ENCODE measurements around the gene GON7. TPM values are rescaled to one million over a fixed set of nuclear protein-coding genes. Genes with fewer than 3 reads are reported as not detected.

The GON7 gene
- total and polyA plus RNA-seq, 3 donors from 2014 or later: 7.8 to 14.9 (median 10.2) TPM

DNA sequence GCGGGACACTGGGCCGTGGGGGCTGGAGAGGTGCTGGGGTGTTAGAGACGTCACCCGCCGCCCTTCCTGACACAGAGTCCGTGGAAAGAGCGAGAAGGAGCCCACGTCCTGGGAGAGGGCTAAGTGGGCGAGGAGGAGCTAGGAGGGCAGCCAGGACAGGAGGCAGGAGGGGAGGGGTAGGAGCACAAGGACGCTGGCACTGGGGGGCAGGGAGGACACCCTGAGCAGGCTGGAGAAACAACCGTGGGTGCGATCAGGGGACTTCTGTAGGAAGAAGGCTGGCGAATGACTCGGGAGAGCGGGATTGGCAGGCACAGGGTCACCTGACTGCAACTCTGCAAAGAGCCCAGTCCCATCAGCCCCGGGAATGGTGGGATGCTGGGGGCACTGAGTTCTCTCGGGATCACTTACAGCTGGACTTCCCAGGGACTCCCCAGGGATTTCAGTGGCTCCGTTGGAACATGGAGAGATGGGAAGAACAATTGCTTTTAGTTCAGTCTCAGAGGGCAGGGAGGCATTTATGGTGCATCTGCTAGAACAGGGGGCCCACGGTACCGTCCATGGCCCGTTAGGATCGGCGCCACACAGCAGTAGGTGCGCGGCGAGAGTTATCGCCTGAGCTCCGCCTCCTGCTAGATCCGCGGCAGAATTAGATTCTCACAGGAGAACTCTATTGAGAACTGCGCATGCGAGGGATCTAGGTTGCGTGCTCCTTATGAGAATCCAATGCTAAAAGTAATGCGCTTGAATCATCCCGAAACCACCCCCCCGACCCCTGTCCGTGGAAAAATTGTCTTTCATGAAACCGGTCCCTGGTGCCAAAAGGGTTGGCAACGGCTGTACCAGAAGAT, 24.5 kb upstream of the GON7 start:
- Histone ChIP-seq H3K9me3 (no peaks in the 10 kb centered on the region), H3K36me3 (ENCODE audit: low read depth, missing control alignments) (no peaks in the 10 kb centered on the region), H3K4me1 (no peaks in the 10 kb centered on the region), H3K4me3 (peak overlapping the region; percentile 42 to 48), H3K27me3 (no peaks in the 10 kb centered on the region), H3K27ac (no peak overlapping the region)
- WGBS, 2 donors: 11 to 26% methylated on average over 32 to 39 of the region's 39 CpGs
- peak; percentile 30 for DNase-seq
- TF ChIP-seq CTCF (IDR thresholded peaks at IDR 0.05): no peak
- TF ChIP-seq POLR2A (IDR thresholded peaks at IDR 0.05): no peak
- intact Hi-C loops (cut with DNase I; ENCODE audit: low total_unique reads): no loop called here

DNA sequence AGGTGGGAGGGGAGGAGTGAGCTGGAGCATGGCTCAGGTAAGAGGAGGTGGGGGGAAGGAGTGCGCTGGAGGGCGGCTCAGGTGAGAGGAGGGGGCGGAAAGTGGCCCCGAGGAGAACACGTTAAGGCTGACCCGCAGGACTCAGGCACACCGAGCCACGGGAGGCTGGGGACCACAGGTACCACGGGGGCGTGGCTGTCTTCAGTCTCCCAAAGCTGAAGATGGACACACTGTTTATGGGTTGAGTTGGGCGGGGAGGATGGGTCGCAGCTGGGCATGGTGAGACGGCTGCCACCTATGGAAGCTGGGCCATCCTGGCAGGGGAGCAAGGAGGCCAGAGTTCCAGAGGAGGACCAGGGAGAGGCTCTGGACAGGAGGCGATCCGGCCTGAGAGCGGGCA, 23.7 kb upstream of the GON7 start:
- Histone ChIP-seq H3K27ac (no peak overlapping the region), H3K27me3 (no peaks in the 10 kb centered on the region), H3K4me1 (no peaks in the 10 kb centered on the region), H3K36me3 (ENCODE audit: low read depth, missing control alignments) (no peaks in the 10 kb centered on the region), H3K9me3 (no peaks in the 10 kb centered on the region), H3K4me3 (no peak overlapping the region)
- 67 to 88% methylated on average over 16 of the region's 16 CpGs for WGBS, 2 donors
- intact Hi-C loops (cut with DNase I; ENCODE audit: low total_unique reads): no loop called here
- no peak for TF ChIP-seq CTCF (IDR thresholded peaks at IDR 0.05)
- no peak for TF ChIP-seq POLR2A (IDR thresholded peaks at IDR 0.05)
- no peak for DNase-seq

DNA sequence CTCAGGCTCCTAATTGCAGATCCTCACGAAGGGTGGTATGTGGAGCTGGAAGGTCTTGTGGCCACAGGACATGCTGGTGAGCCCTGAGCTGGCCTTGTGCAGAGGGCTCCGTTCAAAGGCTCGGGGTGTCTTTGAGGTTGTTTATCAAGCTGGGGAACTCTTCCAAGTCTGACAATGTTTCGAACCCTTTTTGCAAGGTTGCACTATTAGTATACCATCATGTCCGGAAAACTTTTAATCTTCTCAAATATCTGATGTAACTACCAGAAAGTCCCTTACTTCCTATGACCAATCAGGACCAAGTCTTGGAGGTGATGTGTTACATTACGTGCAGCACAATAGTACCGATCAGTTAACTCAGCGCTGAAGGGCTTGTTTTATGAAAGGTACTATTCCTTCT, 21.7 kb upstream of the GON7 start:
- no peak for DNase-seq
- intact Hi-C loops (cut with DNase I; ENCODE audit: low total_unique reads): no loop called here
- TF ChIP-seq CTCF (IDR thresholded peaks at IDR 0.05): no peak
- TF ChIP-seq POLR2A (IDR thresholded peaks at IDR 0.05): no peak
- H3K9me3 ChIP-seq: no peaks in the 10 kb centered on the region
- no peaks in the 10 kb centered on the region for H3K36me3 ChIP-seq (ENCODE audit: low read depth, missing control alignments)
- H3K27ac ChIP-seq: no peak overlapping the region
- WGBS, 2 donors: 89 to 92% methylated on average over 8 of the region's 8 CpGs
- no peak overlapping the region for H3K4me3 ChIP-seq
- no peaks in the 10 kb centered on the region for H3K4me1 ChIP-seq
- no peaks in the 10 kb centered on the region for H3K27me3 ChIP-seq

GRCh38 chr14:93223565-93223964, 16.7 kb upstream of the GON7 start:
- 94 to 95% methylated on average over 7 to 27 of the region's 27 CpGs for WGBS, 2 donors
- Histone ChIP-seq H3K4me3 (no peak overlapping the region), H3K9me3 (no peaks in the 10 kb centered on the region), H3K36me3 (ENCODE audit: low read depth, missing control alignments) (no peaks in the 10 kb centered on the region), H3K4me1 (no peaks in the 10 kb centered on the region), H3K27me3 (no peaks in the 10 kb centered on the region), H3K27ac (no peak overlapping the region)
- intact Hi-C loops (cut with DNase I; ENCODE audit: low total_unique reads): no loop called here
- DNase-seq: no peak
- TF ChIP-seq POLR2A (IDR thresholded peaks at IDR 0.05): no peak
- no peak for TF ChIP-seq CTCF (IDR thresholded peaks at IDR 0.05)

GRCh38 chr14:93220509-93220908, 13.6 kb upstream of the GON7 start:
- DNase-seq: no peak
- intact Hi-C loops (cut with DNase I; ENCODE audit: low total_unique reads): no loop called here
- Histone ChIP-seq H3K27ac (no peak overlapping the region), H3K36me3 (ENCODE audit: low read depth, missing control alignments) (no peaks in the 10 kb centered on the region), H3K9me3 (no peaks in the 10 kb centered on the region), H3K27me3 (no peaks in the 10 kb centered on the region), H3K4me3 (no peak overlapping the region), H3K4me1 (no peaks in the 10 kb centered on the region)
- no peak for TF ChIP-seq CTCF (IDR thresholded peaks at IDR 0.05)
- TF ChIP-seq POLR2A (IDR thresholded peaks at IDR 0.05): no peak

All from testis (tissue), 3 donors.